Measurements from ENCODE around the gene EIF3B. TPM values are rescaled to one million over a fixed set of nuclear protein-coding genes. Genes with fewer than 3 reads are reported as not detected.
A peak's percentile ranks its signal among the peaks of the same experiment; 100 is the strongest.
"Not testable (repeated sequence)": the region's sequence is repeated elsewhere in the genome, so short reads cannot be mapped to it uniquely, and the experiment has no call there.

Gene EIF3B
- total RNA-seq (2014; rRNA removed; shearing (Covaris generic); ENCODE audit: low replicate concordance), result 270 and 299 TPM in 2 replicates

- Histone ChIP-seq H3K9me3 (no peaks in the 10 kb centered on the region), H3K36me3 (peaks cover 52% of the 10 kb centered on the region), H3K4me3 (peak within 1 kb of the TSS; percentile 93), H3K27me3 (no peaks in the 10 kb centered on the region)
- peak; percentile 84 for DNase-seq
Measured at GRCh38 chr7:2354186-2354938, at the start of gene EIF3B. TSS of gene EIF3B (plus strand) at chr7:2354827. CDS start at chr7:2354922, 95 bp downstream.

- H3K36me3 ChIP-seq, H3K27me3 ChIP-seq, DNase-seq, H3K4me3 ChIP-seq, H3K9me3 ChIP-seq: not testable (repeated sequence)
Measured at GRCh38 chr7:2305258-2305657, 49.4 kb upstream of the EIF3B start.

GRCh38 chr7:2306688-2307087, 47.9 kb upstream of the EIF3B start:
- no peak overlapping the region for H3K4me3 ChIP-seq
- H3K9me3 ChIP-seq, result no peaks in the 10 kb centered on the region
- DNase-seq, result no peak
- no peaks in the 10 kb centered on the region for H3K36me3 ChIP-seq
- H3K27me3 ChIP-seq, result no peaks in the 10 kb centered on the region

GRCh38 chr7:2307690-2308107, 46.9 kb upstream of the EIF3B start:
- Histone ChIP-seq H3K36me3 (no peaks in the 10 kb centered on the region), H3K9me3 (no peaks in the 10 kb centered on the region), H3K4me3 (no peak overlapping the region), H3K27me3 (no peaks in the 10 kb centered on the region)
- DNase-seq, result no peak

- no peak for DNase-seq
- no peaks in the 10 kb centered on the region for H3K9me3 ChIP-seq
- no peaks in the 10 kb centered on the region for H3K27me3 ChIP-seq
- H3K4me3 ChIP-seq, result no peak overlapping the region
- no peaks in the 10 kb centered on the region for H3K36me3 ChIP-seq
Measured at GRCh38 chr7:2309889-2310331, 44.7 kb upstream of the EIF3B start.

GRCh38 chr7:2312267-2312929, 42.2 kb upstream of the EIF3B start:
- no peaks in the 10 kb centered on the region for H3K36me3 ChIP-seq
- no peaks in the 10 kb centered on the region for H3K9me3 ChIP-seq
- no peak overlapping the region for H3K4me3 ChIP-seq
- H3K27me3 ChIP-seq, result no peaks in the 10 kb centered on the region
- no peak for DNase-seq

- peak; percentile 11 for DNase-seq
- Histone ChIP-seq H3K27me3 (no peaks in the 10 kb centered on the region), H3K4me3 (peak overlapping the region; percentile 78), H3K9me3 (no peaks in the 10 kb centered on the region), H3K36me3 (no peaks in the 10 kb centered on the region)
Measured at GRCh38 chr7:2313450-2314208, 41.0 kb upstream of the EIF3B start.

- Histone ChIP-seq H3K27me3 (no peaks in the 10 kb centered on the region), H3K9me3 (no peaks in the 10 kb centered on the region), H3K4me3 (peak within 1 kb of the TSS; percentile 78), H3K36me3 (no peaks in the 10 kb centered on the region)
- peak; percentile 78 for DNase-seq
Measured at GRCh38 chr7:2314209-2314955, 40.2 kb upstream of the EIF3B start, which contains the start of gene SNX8. TSS of gene SNX8 (minus strand) at chr7:2314441. CDS start at chr7:2314421, 20 bp downstream.

- peak overlapping the region; percentile 78 for H3K4me3 ChIP-seq
- not testable (repeated sequence) for H3K9me3 ChIP-seq, H3K27me3 ChIP-seq, DNase-seq, H3K36me3 ChIP-seq
Measured at GRCh38 chr7:2314956-2315530, 39.6 kb upstream of the EIF3B start.

- Histone ChIP-seq H3K36me3 (no peaks in the 10 kb centered on the region), H3K9me3 (no peaks in the 10 kb centered on the region), H3K27me3 (no peaks in the 10 kb centered on the region), H3K4me3 (no peak overlapping the region)
- no peak for DNase-seq
Measured at GRCh38 chr7:2315787-2316186, 38.8 kb upstream of the EIF3B start.

GRCh38 chr7:2316578-2316977, 38.0 kb upstream of the EIF3B start:
- DNase-seq, result no peak
- Histone ChIP-seq H3K27me3 (no peaks in the 10 kb centered on the region), H3K36me3 (no peaks in the 10 kb centered on the region), H3K9me3 (no peaks in the 10 kb centered on the region), H3K4me3 (no peak overlapping the region)

GRCh38 chr7:2317556-2318293, 36.9 kb upstream of the EIF3B start:
- no peaks in the 10 kb centered on the region for H3K27me3 ChIP-seq
- no peak for DNase-seq
- H3K9me3 ChIP-seq, result no peaks in the 10 kb centered on the region
- no peak overlapping the region for H3K4me3 ChIP-seq
- no peaks in the 10 kb centered on the region for H3K36me3 ChIP-seq

GRCh38 chr7:2321020-2321419, 33.6 kb upstream of the EIF3B start:
- Histone ChIP-seq H3K4me3 (no peak overlapping the region), H3K27me3 (no peaks in the 10 kb centered on the region), H3K9me3 (no peaks in the 10 kb centered on the region), H3K36me3 (no peaks in the 10 kb centered on the region)
- no peak for DNase-seq

- Histone ChIP-seq H3K9me3 (no peaks in the 10 kb centered on the region), H3K4me3 (no peak overlapping the region), H3K36me3 (no peaks in the 10 kb centered on the region; the same call in 1 of the 2 replicates), H3K27me3 (no peaks in the 10 kb centered on the region)
- no peak for DNase-seq
Measured at GRCh38 chr7:2325162-2325561, 29.5 kb upstream of the EIF3B start.

- Histone ChIP-seq H3K36me3 (peaks cover 2% of the 10 kb centered on the region; the same call in 1 of the 2 replicates), H3K27me3 (no peaks in the 10 kb centered on the region), H3K9me3 (no peaks in the 10 kb centered on the region), H3K4me3 (no peak overlapping the region)
- no peak for DNase-seq
Measured at GRCh38 chr7:2326951-2327350, 27.7 kb upstream of the EIF3B start.

Measured in MG63 (cell line).